ENCODE measurements around the gene LCNL1. TPM values are rescaled to one million over a fixed set of nuclear protein-coding genes. Genes with fewer than 3 reads are reported as not detected.

Gene LCNL1
- total RNA-seq, 1 donor from 2014 or later = 11.7 TPM

- no peaks in the 10 kb centered on the region for H3K27me3 ChIP-seq (ENCODE audit: low read depth)
- peaks cover 68% of the 10 kb centered on the region for H3K4me1 ChIP-seq
- TF ChIP-seq CTCF (IDR thresholded peaks at IDR 0.05; ENCODE audit: borderline replicate concordance) = no peak
- no peak overlapping the region for H3K27ac ChIP-seq (replicated peaks)
- H3K4me3 ChIP-seq = no peak overlapping the region
- no peak for DNase-seq
- H3K36me3 ChIP-seq = no peaks in the 10 kb centered on the region
- no peaks in the 10 kb centered on the region for H3K9me3 ChIP-seq (replicated peaks)
- intact Hi-C loops (cut with micrococcal nuclease) = no loop called here
Measured at GRCh38 chr9:136972335-136972734, 10.5 kb upstream of the LCNL1 start.

- TF ChIP-seq CTCF (IDR thresholded peaks at IDR 0.05; ENCODE audit: borderline replicate concordance) = no peak
- no peaks in the 10 kb centered on the region for H3K9me3 ChIP-seq (replicated peaks)
- intact Hi-C loops (cut with micrococcal nuclease) = no loop called here
- no peak overlapping the region for H3K4me3 ChIP-seq
- H3K27ac ChIP-seq (replicated peaks) = no peak overlapping the region
- no peaks in the 10 kb centered on the region for H3K27me3 ChIP-seq (ENCODE audit: low read depth)
- no peaks in the 10 kb centered on the region for H3K36me3 ChIP-seq
- H3K4me1 ChIP-seq = peaks cover 72% of the 10 kb centered on the region
- DNase-seq = no peak
Measured at GRCh38 chr9:136972743-136973142, 10.1 kb upstream of the LCNL1 start.

DNA sequence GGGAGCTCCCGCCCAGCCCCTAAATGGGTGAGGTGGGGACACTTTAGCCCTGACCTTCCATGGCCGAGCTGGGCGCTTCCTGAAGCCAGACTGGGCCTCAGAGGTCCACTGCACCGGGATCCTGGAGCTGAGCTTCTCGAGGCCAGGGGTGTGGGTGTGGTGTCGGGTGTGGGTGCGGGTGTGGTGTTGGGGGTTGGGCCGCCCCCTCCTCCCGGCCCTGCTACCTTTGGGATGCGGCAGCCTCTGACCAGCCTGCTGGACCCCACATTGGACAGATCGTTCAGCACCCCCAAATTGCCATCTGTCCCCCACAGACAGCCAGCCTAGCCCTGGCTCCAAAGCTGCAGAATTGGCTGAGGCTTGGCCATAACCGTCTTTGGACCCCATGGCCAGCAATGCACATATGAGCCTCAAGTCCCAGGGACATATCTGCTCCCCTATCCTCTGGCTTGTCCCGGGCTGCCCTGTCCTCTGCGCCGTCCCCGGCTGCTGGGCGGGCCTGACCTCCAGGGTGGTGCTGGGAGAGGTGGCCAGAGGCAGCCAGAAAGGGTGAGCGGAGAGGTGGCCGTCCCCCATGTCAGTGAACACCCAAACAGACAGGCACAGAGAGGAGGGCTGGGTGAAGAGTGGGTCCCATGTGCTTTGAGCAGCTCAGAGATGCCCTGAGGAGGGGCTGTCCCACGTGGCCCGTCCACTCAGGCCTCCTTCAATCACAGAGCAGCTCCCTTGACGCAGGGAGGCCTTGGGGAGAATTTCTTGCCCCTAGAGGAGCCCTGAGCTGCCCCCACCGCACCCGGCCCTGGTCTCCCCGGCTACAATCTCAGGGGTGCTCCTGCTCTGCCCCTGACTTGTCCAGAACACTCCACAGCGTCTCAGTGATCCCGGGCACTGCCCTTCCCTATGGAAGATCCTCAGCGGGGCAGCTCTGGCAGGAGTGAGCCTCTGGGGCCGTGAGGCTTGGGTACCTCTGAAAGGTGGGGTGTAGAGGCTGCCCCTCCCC lies 8.9 kb upstream of the LCNL1 start:
- H3K4me3 ChIP-seq = no peak overlapping the region
- H3K9me3 ChIP-seq (replicated peaks) = no peaks in the 10 kb centered on the region
- H3K27ac ChIP-seq (replicated peaks) = peak overlapping the region; percentile 91
- DNase-seq = no peak
- intact Hi-C loops (cut with micrococcal nuclease) = no loop called here
- no peak for TF ChIP-seq CTCF (IDR thresholded peaks at IDR 0.05; ENCODE audit: borderline replicate concordance)
- H3K27me3 ChIP-seq (ENCODE audit: low read depth) = no peaks in the 10 kb centered on the region
- H3K4me1 ChIP-seq = peaks cover 70% of the 10 kb centered on the region
- peaks cover 1% of the 10 kb centered on the region for H3K36me3 ChIP-seq

GRCh38 chr9:136974817-136975535 lies 7.8 kb upstream of the LCNL1 start:
- Histone ChIP-seq H3K9me3 (replicated peaks) (no peaks in the 10 kb centered on the region), H3K4me3 (peak overlapping the region; percentile 44), H3K36me3 (peaks cover 5% of the 10 kb centered on the region), H3K4me1 (peaks cover 79% of the 10 kb centered on the region), H3K27me3 (ENCODE audit: low read depth) (no peaks in the 10 kb centered on the region), H3K27ac (replicated peaks) (peak overlapping the region; percentile 91)
- intact Hi-C loops (cut with micrococcal nuclease) = no loop called here
- DNase-seq = peak; percentile 53
- TF ChIP-seq CTCF (IDR thresholded peaks at IDR 0.05; ENCODE audit: borderline replicate concordance) = no peak

DNA sequence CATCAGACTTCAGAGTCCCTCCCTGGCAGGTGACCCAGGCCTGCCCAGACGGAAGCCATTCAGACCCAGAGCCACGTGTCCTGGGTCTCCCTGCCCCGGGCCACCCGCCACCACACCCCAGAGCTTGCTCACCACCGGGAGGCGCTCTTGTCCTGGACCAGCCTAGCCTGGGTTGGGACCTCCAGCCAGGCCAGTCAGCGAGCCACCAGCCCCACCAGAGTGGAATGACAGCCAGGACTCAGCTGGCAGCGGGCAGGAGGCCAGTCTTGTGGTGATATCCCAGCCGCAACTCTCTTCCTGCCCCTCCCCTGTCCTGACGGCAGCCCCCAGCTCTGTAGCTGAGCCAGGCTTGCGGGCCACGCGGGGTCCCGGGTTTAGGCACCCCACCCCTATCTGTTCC lies 7.1 kb upstream of the LCNL1 start:
- Histone ChIP-seq H3K36me3 (peaks cover 5% of the 10 kb centered on the region), H3K9me3 (replicated peaks) (no peaks in the 10 kb centered on the region), H3K27me3 (ENCODE audit: low read depth) (no peaks in the 10 kb centered on the region), H3K27ac (replicated peaks) (peak overlapping the region; percentile 91), H3K4me1 (peaks cover 80% of the 10 kb centered on the region), H3K4me3 (peak overlapping the region; percentile 44)
- intact Hi-C loops (cut with micrococcal nuclease) = no loop called here
- TF ChIP-seq CTCF (IDR thresholded peaks at IDR 0.05; ENCODE audit: borderline replicate concordance) = peak; percentile 56
- peak; percentile 73 for DNase-seq

Data from left ventricle myocardium inferior (tissue), 1 donor.